HG03175 (cell line): ENCODE data around the gene SLC46A2.

ENCODE experiments used
- ATAC-seq: cut with Tn5 transposase; IDR thresholded peaks from one replicate; pipeline ENCODE4 v1.9.1; 2021; ENCODE audit warnings: mild to moderate bottlenecking, moderate library complexity; ENCODE audit not compliant: unreplicated experiment

Gene SLC46A2

DNA sequence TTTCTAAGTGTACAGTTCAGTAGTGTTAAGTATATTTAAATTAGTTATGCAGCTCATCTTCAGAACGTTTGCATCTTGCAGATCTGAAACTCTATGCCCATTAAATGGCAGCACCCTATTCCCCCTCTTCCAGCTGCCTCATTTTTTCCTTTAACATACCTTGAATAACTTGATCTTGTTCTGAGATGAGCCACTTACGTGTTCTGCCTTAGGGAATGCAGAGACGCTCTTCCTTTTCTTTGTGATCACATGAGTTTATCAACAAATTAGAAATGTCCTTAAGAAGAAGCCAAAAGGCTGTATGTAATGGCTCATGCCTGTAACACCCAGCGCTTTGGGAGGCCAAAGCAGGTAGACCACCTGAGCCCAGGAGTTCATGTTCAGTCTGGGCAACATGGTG lies 57.6 kb downstream of the SLC46A2 start:
- no peak for ATAC-seq

DNA sequence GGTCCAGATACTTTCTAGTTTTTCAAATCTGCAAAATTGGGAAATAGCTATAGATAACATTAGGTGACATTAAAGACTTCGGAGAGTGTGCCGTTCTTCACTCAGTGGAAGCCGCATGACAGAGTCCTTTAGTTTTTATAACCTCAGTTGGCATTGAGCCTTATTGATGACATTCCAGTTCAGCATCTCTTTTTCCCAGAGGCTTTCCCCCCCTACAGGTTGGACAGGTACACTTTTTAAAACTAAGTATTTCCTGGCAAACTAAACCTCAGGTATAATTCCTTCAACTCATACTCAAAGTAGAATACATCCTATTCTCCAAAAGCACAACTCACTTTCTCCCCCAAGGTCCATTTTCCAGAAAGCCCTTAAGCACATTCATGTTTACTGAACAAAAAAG lies 58.7 kb downstream of the SLC46A2 start:
- no peak for ATAC-seq

GRCh38 chr9:112831281-112831851 lies 59.3 kb downstream of the SLC46A2 start:
- no peak for ATAC-seq
